ENCODE data around the gene SPATA1. TPM values are rescaled to one million over a fixed set of nuclear protein-coding genes. Genes with fewer than 3 reads are reported as not detected.

SPATA1 gene
- total RNA-seq, 1 donor from 2014 or later = 2.1 TPM

DNA sequence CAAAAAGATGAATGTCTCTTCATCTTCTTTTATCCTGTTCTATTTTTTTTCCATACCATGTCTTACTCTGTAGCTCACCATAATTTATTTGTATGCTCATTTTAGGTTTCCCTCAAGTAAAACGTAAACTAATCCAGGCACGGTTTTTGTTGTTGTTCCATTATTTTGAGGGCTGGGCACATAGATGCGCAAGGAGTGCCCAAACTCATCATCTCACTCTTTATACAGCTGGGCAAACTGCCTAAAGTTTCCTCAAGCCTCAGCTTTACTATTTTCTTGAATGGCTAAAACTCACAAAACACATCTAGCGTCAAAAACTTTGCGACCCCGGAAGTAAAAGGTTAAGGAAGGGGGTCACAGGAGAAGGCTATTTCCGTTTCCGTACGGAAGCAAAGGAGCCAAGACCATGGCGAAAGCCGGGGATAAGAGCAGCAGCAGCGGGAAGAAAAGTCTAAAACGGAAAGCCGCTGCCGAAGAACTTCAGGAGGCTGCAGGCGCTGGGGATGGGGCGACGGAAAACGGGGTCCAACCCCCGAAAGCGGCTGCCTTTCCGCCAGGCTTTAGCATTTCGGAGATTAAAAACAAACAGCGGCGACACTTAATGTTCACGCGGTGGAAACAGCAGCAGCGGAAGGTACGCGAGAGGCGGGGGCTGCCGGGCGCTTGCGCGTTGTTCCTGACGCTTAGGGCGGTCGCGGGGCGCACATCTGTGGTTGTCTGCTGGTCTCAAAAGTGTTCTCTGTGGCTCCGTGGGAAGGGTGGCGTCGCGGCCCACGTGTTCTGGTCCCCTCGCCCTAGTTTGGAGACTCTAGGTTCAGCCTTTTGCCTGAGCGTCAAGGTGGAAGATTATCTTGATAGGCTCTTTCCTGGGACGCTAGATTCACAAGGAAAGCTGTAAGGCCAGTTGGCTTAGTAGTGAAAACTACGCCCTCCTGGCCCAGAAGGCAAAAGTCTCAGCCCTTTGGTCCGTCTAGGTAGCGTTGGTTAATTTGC is 27.0 kb upstream of the SPATA1 start, which contains the start of gene RPF1:
RPF1 (plus strand) TSS at position 391 of the 993 bp plus-strand sequence; CDS start at position 407, 16 bp downstream.
- Mint-ChIP-seq H3K27me3 (ENCODE audit: low read depth) (peaks cover 21% of the 10 kb centered on the region), H3K27ac (ENCODE audit: unreplicated experiment) (peak within 1 kb of the TSS; percentile 98), H3K4me3 (ENCODE audit: unreplicated experiment) (peak within 1 kb of the TSS; percentile 94), H3K36me3 (ENCODE audit: low read depth) (peaks cover 19% of the 10 kb centered on the region), H3K9me3 (ENCODE audit: low read depth) (peaks cover 9% of the 10 kb centered on the region), H3K4me1 (ENCODE audit: low read depth) (peaks cover 27% of the 10 kb centered on the region)
- TF ChIP-seq, protein P1, sequence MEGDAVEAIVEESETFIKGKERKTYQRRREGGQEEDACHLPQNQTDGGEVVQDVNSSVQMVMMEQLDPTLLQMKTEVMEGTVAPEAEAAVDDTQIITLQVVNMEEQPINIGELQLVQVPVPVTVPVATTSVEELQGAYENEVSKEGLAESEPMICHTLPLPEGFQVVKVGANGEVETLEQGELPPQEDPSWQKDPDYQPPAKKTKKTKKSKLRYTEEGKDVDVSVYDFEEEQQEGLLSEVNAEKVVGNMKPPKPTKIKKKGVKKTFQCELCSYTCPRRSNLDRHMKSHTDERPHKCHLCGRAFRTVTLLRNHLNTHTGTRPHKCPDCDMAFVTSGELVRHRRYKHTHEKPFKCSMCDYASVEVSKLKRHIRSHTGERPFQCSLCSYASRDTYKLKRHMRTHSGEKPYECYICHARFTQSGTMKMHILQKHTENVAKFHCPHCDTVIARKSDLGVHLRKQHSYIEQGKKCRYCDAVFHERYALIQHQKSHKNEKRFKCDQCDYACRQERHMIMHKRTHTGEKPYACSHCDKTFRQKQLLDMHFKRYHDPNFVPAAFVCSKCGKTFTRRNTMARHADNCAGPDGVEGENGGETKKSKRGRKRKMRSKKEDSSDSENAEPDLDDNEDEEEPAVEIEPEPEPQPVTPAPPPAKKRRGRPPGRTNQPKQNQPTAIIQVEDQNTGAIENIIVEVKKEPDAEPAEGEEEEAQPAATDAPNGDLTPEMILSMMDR (IDR thresholded peaks at IDR 0.05) = peak; percentile 32
- peak; percentile 86 for DNase-seq (ENCODE audit: low spot score)

DNA sequence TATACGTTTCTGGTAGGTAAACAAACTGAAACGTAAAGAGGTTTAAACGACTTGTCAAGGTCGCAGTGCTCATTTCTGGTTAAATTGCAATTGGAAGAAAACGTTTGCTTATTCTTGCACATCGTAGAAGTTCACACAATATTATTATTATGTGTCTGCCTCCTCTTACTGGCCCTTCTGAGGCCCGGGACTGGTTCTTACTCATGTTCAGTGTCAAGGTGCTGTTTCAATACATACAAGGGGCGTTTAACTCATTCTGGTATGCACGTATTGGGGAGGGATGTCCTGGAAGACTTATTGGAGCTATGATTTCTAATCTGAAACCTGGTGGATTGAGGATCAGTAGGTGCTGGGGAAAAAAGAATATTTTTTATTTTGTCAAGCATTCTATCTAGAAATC is 26.2 kb upstream of the SPATA1 start:
- Mint-ChIP-seq H3K36me3 (ENCODE audit: low read depth) (peaks cover 17% of the 10 kb centered on the region), H3K27ac (ENCODE audit: unreplicated experiment) (peak overlapping the region; percentile 23), H3K9me3 (ENCODE audit: low read depth) (peaks cover 9% of the 10 kb centered on the region), H3K4me1 (ENCODE audit: low read depth) (peaks cover 27% of the 10 kb centered on the region), H3K4me3 (ENCODE audit: unreplicated experiment) (peak overlapping the region; percentile 94), H3K27me3 (ENCODE audit: low read depth) (peaks cover 16% of the 10 kb centered on the region)
- TF ChIP-seq, protein P1 (IDR thresholded peaks at IDR 0.05) = no peak
- no peak for DNase-seq (ENCODE audit: low spot score)

DNA sequence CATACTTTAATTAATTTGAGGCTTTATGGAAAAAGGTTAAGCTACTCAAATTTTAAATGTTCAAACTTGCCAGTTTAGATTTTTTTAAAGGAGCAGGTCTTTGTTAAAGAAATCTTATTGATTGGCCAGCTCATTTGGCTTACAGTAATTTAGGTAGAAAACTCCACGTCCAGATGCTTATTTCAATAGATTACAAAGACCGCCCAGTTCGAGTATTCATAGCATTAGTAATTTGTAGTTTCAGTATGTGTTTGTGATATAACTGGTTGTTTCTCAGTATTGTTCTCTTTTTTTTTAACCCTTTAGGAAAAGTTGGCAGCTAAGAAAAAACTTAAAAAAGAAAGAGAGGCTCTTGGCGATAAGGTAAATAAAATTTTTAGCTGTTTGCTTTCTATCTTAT is 25.5 kb upstream of the SPATA1 start:
- peaks cover 9% of the 10 kb centered on the region for H3K9me3 Mint-ChIP-seq (ENCODE audit: low read depth)
- no peak for DNase-seq (ENCODE audit: low spot score)
- TF ChIP-seq, protein P1 (IDR thresholded peaks at IDR 0.05) = no peak
- peaks cover 27% of the 10 kb centered on the region for H3K4me1 Mint-ChIP-seq (ENCODE audit: low read depth)
- H3K27me3 Mint-ChIP-seq (ENCODE audit: low read depth) = peaks cover 14% of the 10 kb centered on the region
- H3K36me3 Mint-ChIP-seq (ENCODE audit: low read depth) = peaks cover 18% of the 10 kb centered on the region
- H3K4me3 Mint-ChIP-seq (ENCODE audit: unreplicated experiment) = no peak overlapping the region
- no peak overlapping the region for H3K27ac Mint-ChIP-seq (ENCODE audit: unreplicated experiment)

DNA sequence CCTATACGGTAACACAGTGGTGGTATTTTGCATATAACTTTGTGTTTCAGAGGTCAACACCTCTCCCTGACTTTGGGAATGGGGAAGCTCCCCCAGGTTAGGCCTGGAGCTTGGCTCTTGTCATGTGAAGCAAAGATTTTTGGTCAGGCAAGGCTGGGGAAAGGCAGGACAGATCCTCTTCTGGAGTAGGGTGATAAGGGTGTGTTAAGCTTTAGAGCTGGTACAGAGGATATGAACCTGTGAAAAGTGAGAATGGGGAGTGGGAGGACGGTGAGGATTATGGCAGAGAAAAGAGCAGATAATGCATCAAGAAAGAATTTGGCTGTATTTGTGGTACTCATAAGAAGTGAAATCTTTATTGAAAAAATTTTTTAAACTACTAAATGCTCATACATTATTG is 24.9 kb upstream of the SPATA1 start:
- H3K36me3 Mint-ChIP-seq (ENCODE audit: low read depth) = peaks cover 23% of the 10 kb centered on the region
- TF ChIP-seq, protein P1 (IDR thresholded peaks at IDR 0.05) = no peak
- peaks cover 12% of the 10 kb centered on the region for H3K9me3 Mint-ChIP-seq (ENCODE audit: low read depth)
- DNase-seq (ENCODE audit: low spot score) = no peak
- peaks cover 10% of the 10 kb centered on the region for H3K27me3 Mint-ChIP-seq (ENCODE audit: low read depth)
- H3K27ac Mint-ChIP-seq (ENCODE audit: unreplicated experiment) = no peak overlapping the region
- no peak overlapping the region for H3K4me3 Mint-ChIP-seq (ENCODE audit: unreplicated experiment)
- peaks cover 27% of the 10 kb centered on the region for H3K4me1 Mint-ChIP-seq (ENCODE audit: low read depth)

DNA sequence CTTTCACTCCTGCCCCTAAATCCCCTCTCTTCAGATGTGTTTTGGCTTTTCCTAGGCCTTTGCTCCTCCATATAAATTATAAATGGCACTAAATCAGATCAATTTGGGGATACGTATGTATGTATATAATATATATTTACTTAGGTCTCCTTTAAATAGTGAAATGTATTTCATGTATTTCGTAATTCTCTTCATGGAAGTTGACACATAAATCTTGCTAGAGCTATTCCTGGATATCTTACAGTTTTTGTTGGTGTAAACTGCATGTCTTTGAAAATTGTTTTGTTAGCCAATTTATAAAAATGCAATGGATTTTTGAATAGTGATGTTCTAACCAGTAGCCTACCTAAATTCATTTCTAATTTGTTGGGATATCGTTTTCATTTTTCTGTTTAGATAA is 18.1 kb upstream of the SPATA1 start:
- TF ChIP-seq, protein P1 (IDR thresholded peaks at IDR 0.05) = no peak
- no peak for DNase-seq (ENCODE audit: low spot score)
- no peaks in the 10 kb centered on the region for H3K27me3 Mint-ChIP-seq (ENCODE audit: low read depth)
- H3K4me3 Mint-ChIP-seq (ENCODE audit: unreplicated experiment) = no peak overlapping the region
- H3K27ac Mint-ChIP-seq (ENCODE audit: unreplicated experiment) = no peak overlapping the region
- no peaks in the 10 kb centered on the region for H3K4me1 Mint-ChIP-seq (ENCODE audit: low read depth)
- H3K9me3 Mint-ChIP-seq (ENCODE audit: low read depth) = peaks cover 3% of the 10 kb centered on the region
- peaks cover 22% of the 10 kb centered on the region for H3K36me3 Mint-ChIP-seq (ENCODE audit: low read depth)

Data from chondrocyte (in vitro differentiated cells).